Endothelial cell of umbilical vein (primary cell): ENCODE results near the gene SGO1. TPM values are rescaled to one million over a fixed set of nuclear protein-coding genes. Genes with fewer than 3 reads are reported as not detected.

Experiments
- BruUV-seq: library from RNA; stranded (reverse); fragments of 400-500 nt; replicated peaks from 2 replicates; lab custom pipeline; 2021; lab: Mats Ljungman, UMichigan
- CTCF ChIA-PET: fragments of 300-600, 350-600 bp; sonication (Branson Sonifier 250); formaldehyde crosslinking; loops from one replicate; lab custom pipeline; 2021; ENCODE audit warnings: antibody characterized with exemption, inconsistent platforms; lab: Charles Lee
- POLR2A ChIA-PET: fragments of 300-600, 350-600 bp; sonication (Branson Sonifier 250); formaldehyde crosslinking; loops from one replicate; lab custom pipeline; 2021; ENCODE audit warnings: antibody characterized with exemption, inconsistent platforms; lab: Charles Lee
- DNase-seq: peaks from one replicate; pipeline ENCODE4 v3.0.0-alpha.2; 2011; ENCODE audit warnings: low read depth, low spot score
- FAIRE-seq: peaks from 2 replicates; lab custom pipeline; 2011; peaks lifted over from hg19 to GRCh38; lab: Jason Lieb, UNC
- H2AFZ ChIP-seq: 2 replicates; pipeline ENCODE4 v1.6.0; 2012; ENCODE audit warnings: low read depth, low read length, control low read depth, inconsistent platforms
- H3K27ac ChIP-seq: 2 replicates; pipeline ENCODE4 v1.5.1; 2011; ENCODE audit warnings: low read depth, mild to moderate bottlenecking, control low read depth, low read length, moderate library complexity; ENCODE audit not compliant: insufficient read depth
- H3K27me3 ChIP-seq, 2 experiments: 2 replicates each; pipeline versions ENCODE4 v1.6.0 to v1.6.1; 2011; ENCODE audit warnings: low read length in 2 of 2, mixed read lengths in 1 of 2; ENCODE audit not compliant: control insufficient read depth in 2 of 2, insufficient read depth in 2 of 2
- H3K36me3 ChIP-seq, 2 experiments: 2 replicates in 1 of 2; 3 replicates in 1 of 2; pipeline ENCODE4 v1.5.1; 2011; ENCODE audit warnings: low read length in 2 of 2, mild to moderate bottlenecking in 1 of 2, moderate library complexity in 1 of 2; ENCODE audit not compliant: control insufficient read depth in 2 of 2, insufficient read depth in 2 of 2; ENCODE audit errors: extremely low read depth in 1 of 2
- H3K4me1 ChIP-seq: 3 replicates; pipeline ENCODE4 v1.5.1; 2011; ENCODE audit warnings: mild to moderate bottlenecking, low read length; ENCODE audit not compliant: control insufficient read depth, insufficient read depth; ENCODE audit errors: extremely low read depth
- H3K4me2 ChIP-seq: 2 replicates; pipeline ENCODE4 v1.6.1; 2011; ENCODE audit warnings: low read length, control low read depth, mixed read lengths; ENCODE audit not compliant: insufficient read depth
- H3K4me3 ChIP-seq, 3 experiments: fragments of 200-600 bp in 1 of 3; sonication (generic), shearing (Covaris generic) in 1 of 3; replicated peaks in 1 of 3; 2 replicates each; pipeline ENCODE4 v1.5.1; 2011 to 2016; ENCODE audit warnings: control low read depth in 3 of 3, low read length in 3 of 3, mild to moderate bottlenecking in 2 of 3, inconsistent platforms in 1 of 3, low read depth in 1 of 3, moderate library complexity in 1 of 3; ENCODE audit not compliant: insufficient read depth in 1 of 3
- H3K79me2 ChIP-seq: 2 replicates; pipeline ENCODE4 v1.6.0; 2012; ENCODE audit warnings: low read length, inconsistent platforms; ENCODE audit not compliant: control insufficient read depth, insufficient read depth
- H3K9ac ChIP-seq: replicated peaks from 2 replicates; pipeline ENCODE3; 2011; ENCODE audit warnings: low read length, control low read depth; ENCODE audit not compliant: insufficient read depth; ENCODE audit errors: extremely low read depth
- H3K9me1 ChIP-seq: replicated peaks from 3 replicates; pipeline ENCODE4 v1.6.0; 2011; ENCODE audit warnings: mild to moderate bottlenecking, low read length; ENCODE audit not compliant: control insufficient read depth, insufficient read depth; ENCODE audit errors: extremely low read depth
- H3K9me3 ChIP-seq: replicated peaks from 2 replicates; pipeline ENCODE4 v1.5.1; 2012; ENCODE audit warnings: low read length, inconsistent platforms; ENCODE audit not compliant: control insufficient read depth, insufficient read depth
- H4K20me1 ChIP-seq: replicated peaks from 2 replicates; pipeline ENCODE3; 2011; ENCODE audit warnings: mild to moderate bottlenecking, low read length; ENCODE audit not compliant: control insufficient read depth, insufficient read depth; ENCODE audit errors: extremely low read depth
- EZH2 ChIP-seq: IDR thresholded peaks from 2 replicates; pipeline ENCODE4 v1.6.1; 2012; ENCODE audit warnings: borderline replicate concordance, low read depth, mild to moderate bottlenecking, moderate library complexity, low read length, inconsistent platforms; ENCODE audit not compliant: severe bottlenecking
- FOS ChIP-seq: IDR thresholded peaks from 2 replicates; pipeline ENCODE4 v1.6.1; 2011; ENCODE audit warnings: mild to moderate bottlenecking, low read length, moderate library complexity, borderline replicate concordance; ENCODE audit not compliant: insufficient read depth
- GATA2 ChIP-seq: IDR thresholded peaks from 2 replicates; pipeline ENCODE4 v1.7.0; 2011; ENCODE audit warnings: low read depth, mild to moderate bottlenecking, moderate library complexity, mixed read lengths, low read length; ENCODE audit not compliant: insufficient read length, insufficient read depth
- JUN ChIP-seq: IDR thresholded peaks from 2 replicates; pipeline ENCODE4 v1.6.1; 2011; ENCODE audit warnings: borderline replicate concordance, low read depth; ENCODE audit not compliant: insufficient read length, insufficient read depth
- MYC ChIP-seq: IDR thresholded peaks from one replicate; pipeline ENCODE4 v1.6.1; 2011; ENCODE audit warnings: mild to moderate bottlenecking, low read depth, low read length
- POLR2A ChIP-seq: IDR thresholded peaks from 2 replicates; pipeline ENCODE4 v1.6.1; 2012; ENCODE audit warnings: low read depth, mild to moderate bottlenecking, control low read depth, low read length
- POLR2AphosphoS5 ChIP-seq: IDR thresholded peaks from 2 replicates; pipeline ENCODE4 v1.6.1; 2012; ENCODE audit warnings: low read depth, mild to moderate bottlenecking, control low read depth, low read length, moderate library complexity; ENCODE audit not compliant: insufficient read depth
- dilution Hi-C: fragments of 300-500 bp; cut with MboI; formaldehyde crosslinking; loops from one replicate; pipeline ENCODE4 v1.15.0; 2019; ENCODE audit warnings: low sequenced_read_pairs; ENCODE audit not compliant: extremely low pct_ligation_motif_present
- intact Hi-C: fragments of 100-400 bp; cut with micrococcal nuclease; formaldehyde crosslinking; loops from one replicate; pipeline ENCODE4 v1.10.0; 2022
- polyA plus RNA-seq, 4 experiments: library from polyadenylated mRNA; depleted of rRNA in 3 of 4; stranded (reverse) in 3 of 4; unstranded in 1 of 4; fragments of >200 nt; gene quantifications; 2 replicates each; pipeline versions ENCODE4 v1.2.1 to v1.2.3, GENCODE V29; 2011 to 2012; ENCODE audit warnings: missing spikeins in 1 of 4
- total RNA-seq: library from RNA; stranded (reverse); gene quantifications from 2 replicates; pipeline ENCODE4 v1.2.3, GENCODE V29; 2021
- TF ChIP-seq, protein P1 (sequence below), 2 donors: IDR thresholded peaks; 1 replicate in 1 of 2; 2 replicates in 1 of 2; pipeline ENCODE4 v1.5.1; 2011; ENCODE audit warnings: low read length in 2 of 2, mild to moderate bottlenecking in 2 of 2, moderate library complexity in 2 of 2, control low read depth in 1 of 2, inconsistent platforms in 1 of 2, low read depth in 1 of 2; ENCODE audit not compliant: insufficient read depth in 1 of 2; ENCODE audit errors: extremely low read depth in 1 of 2
- TF ChIP-seq, protein P2 (sequence below): IDR thresholded peaks from 2 replicates; pipeline ENCODE4 v1.6.1; 2011; ENCODE audit not compliant: insufficient read depth, insufficient read length

The SGO1 gene
- total and polyA plus RNA-seq, 2 donors (not counting 3 experiments of a cell fraction or from before 2014, with no cell fraction given): 2.0 to 21.7 TPM

DNA sequence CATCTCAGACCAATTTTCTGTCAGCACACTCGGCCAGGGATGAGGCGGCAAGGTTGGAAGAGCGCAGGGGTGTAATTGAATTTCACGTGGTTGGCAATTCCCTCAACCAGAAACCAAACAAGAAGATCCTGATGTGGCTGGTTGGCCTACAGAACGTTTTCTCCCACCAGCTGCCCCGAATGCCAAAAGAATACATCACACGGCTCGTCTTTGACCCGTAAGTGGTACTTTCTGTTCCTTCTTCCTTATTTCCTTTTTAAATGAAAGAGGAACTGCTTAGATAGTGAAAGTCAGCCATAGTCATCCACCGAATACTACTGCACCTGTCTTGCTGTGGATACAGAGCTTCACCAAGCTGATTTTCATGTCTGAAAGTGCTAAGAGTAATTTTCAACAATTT is 60.1 kb downstream of the SGO1 start:
- no peaks in the 10 kb centered on the region for H3K4me1 ChIP-seq
- dilution Hi-C loops: no loop called here
- no peak overlapping the region for H3K27ac ChIP-seq
- H2AFZ ChIP-seq: no peak overlapping the region
- H3K9ac ChIP-seq: no peak overlapping the region
- no peaks in the 10 kb centered on the region for H3K9me3 ChIP-seq
- H3K27me3 ChIP-seq: no peaks in the 10 kb centered on the region
- FAIRE-seq (no peak), DNase-seq (no peak)
- no peaks in the 10 kb centered on the region for H3K36me3 ChIP-seq
- CTCF ChIA-PET: no interaction called here
- intact Hi-C loops: no loop called here
- no peak overlapping the region for H3K4me2 ChIP-seq
- no peaks in the 10 kb centered on the region for H3K9me1 ChIP-seq
- POLR2A ChIA-PET: no interaction called here
- TF ChIP-seq MYC: no peak
- no peak for TF ChIP-seq POLR2A
- no peak for TF ChIP-seq EZH2
- TF ChIP-seq, protein P1, sequence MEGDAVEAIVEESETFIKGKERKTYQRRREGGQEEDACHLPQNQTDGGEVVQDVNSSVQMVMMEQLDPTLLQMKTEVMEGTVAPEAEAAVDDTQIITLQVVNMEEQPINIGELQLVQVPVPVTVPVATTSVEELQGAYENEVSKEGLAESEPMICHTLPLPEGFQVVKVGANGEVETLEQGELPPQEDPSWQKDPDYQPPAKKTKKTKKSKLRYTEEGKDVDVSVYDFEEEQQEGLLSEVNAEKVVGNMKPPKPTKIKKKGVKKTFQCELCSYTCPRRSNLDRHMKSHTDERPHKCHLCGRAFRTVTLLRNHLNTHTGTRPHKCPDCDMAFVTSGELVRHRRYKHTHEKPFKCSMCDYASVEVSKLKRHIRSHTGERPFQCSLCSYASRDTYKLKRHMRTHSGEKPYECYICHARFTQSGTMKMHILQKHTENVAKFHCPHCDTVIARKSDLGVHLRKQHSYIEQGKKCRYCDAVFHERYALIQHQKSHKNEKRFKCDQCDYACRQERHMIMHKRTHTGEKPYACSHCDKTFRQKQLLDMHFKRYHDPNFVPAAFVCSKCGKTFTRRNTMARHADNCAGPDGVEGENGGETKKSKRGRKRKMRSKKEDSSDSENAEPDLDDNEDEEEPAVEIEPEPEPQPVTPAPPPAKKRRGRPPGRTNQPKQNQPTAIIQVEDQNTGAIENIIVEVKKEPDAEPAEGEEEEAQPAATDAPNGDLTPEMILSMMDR (IDR thresholded peaks at IDR 0.05; ENCODE audit: extremely low read depth in 1 of 2, insufficient read depth in 1 of 2, low read depth in 1 of 2, low read length in 2 of 2): no peak
- TF ChIP-seq JUN: no peak
- no peaks in the 10 kb centered on the region for H3K79me2 ChIP-seq
- BruUV-seq: no TSS peak
- H3K4me3 ChIP-seq: no peak overlapping the region
- no peaks in the 10 kb centered on the region for H4K20me1 ChIP-seq

DNA sequence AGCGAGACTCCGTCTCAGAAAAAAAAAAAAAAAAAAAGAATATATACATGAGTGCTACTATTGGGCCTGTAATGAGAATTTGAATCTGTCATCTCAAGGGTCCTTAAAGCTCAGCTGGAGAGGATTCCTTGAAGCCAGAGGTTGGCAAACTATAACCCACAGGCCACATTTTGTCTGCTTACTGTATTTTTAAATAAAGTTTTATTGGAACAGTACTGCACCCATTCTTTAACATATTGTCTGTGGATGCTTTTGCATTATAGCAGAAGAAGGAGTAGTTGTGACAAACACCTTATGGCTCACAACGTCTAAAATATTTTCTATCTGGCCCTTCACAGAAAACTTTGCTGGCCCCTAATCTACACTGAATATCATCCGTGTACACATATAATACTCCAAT is 60.7 kb downstream of the SGO1 start:
- no peak for TF ChIP-seq MYC
- no peak for TF ChIP-seq POLR2AphosphoS5
- TF ChIP-seq JUN: no peak
- TF ChIP-seq GATA2: no peak
- TF ChIP-seq FOS: no peak
- no peak for TF ChIP-seq POLR2A
- TF ChIP-seq, protein P1 (IDR thresholded peaks at IDR 0.05; ENCODE audit: extremely low read depth in 1 of 2, insufficient read depth in 1 of 2, low read depth in 1 of 2, low read length in 2 of 2): no peak
- no peak for TF ChIP-seq EZH2
- TF ChIP-seq, protein P2, sequence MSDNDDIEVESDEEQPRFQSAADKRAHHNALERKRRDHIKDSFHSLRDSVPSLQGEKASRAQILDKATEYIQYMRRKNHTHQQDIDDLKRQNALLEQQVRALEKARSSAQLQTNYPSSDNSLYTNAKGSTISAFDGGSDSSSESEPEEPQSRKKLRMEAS: no peak
- Histone ChIP-seq H3K27me3 (no peaks in the 10 kb centered on the region), H3K4me3 (no peak overlapping the region), H2AFZ (no peak overlapping the region), H3K9me3 (no peaks in the 10 kb centered on the region), H3K36me3 (no peaks in the 10 kb centered on the region), H3K4me2 (no peak overlapping the region), H4K20me1 (no peaks in the 10 kb centered on the region), H3K9me1 (no peaks in the 10 kb centered on the region), H3K4me1 (no peaks in the 10 kb centered on the region), H3K27ac (no peak overlapping the region), H3K9ac (no peak overlapping the region), H3K79me2 (no peaks in the 10 kb centered on the region)
- ChIA-PET POLR2A (no interaction called here), CTCF (no interaction called here)
- intact Hi-C loops: no loop called here
- no peak for FAIRE-seq
- no peak for DNase-seq
- dilution Hi-C loops: no loop called here
- BruUV-seq: no TSS peak
